Activated T-helper 1 cell treated with Interleukin-2 at 50 U/mL for 16 hours (primary cell): ENCODE results near the gene UBE2S.
"Not testable (repeated sequence)": the region's sequence is repeated elsewhere in the genome, so short reads cannot be mapped to it uniquely, and the experiment has no call there.

ENCODE experiments used
- DNase-seq: peaks from one replicate; pipeline ENCODE4 v3.0.0-alpha.2; 2020; ENCODE audit warnings: low read depth

The UBE2S gene

DNA sequence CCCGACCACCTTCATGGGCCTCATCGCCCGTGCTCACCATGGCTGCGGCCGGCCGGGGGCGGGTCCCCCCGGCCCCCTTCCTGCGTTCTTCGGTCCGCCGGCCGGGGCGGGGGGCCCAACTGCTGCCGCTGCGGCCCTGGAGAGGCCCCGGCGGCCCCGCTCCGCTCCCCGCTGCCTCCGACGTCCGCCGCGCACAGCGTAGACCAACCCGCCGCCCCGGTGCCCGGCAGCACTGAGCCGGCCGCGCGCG is at the start of gene UBE2S:
UBE2S (minus strand) TSS at position 239 of the 250 bp plus-strand sequence; CDS start at position 40, 199 bp downstream.
- not testable (repeated sequence) for DNase-seq

DNA sequence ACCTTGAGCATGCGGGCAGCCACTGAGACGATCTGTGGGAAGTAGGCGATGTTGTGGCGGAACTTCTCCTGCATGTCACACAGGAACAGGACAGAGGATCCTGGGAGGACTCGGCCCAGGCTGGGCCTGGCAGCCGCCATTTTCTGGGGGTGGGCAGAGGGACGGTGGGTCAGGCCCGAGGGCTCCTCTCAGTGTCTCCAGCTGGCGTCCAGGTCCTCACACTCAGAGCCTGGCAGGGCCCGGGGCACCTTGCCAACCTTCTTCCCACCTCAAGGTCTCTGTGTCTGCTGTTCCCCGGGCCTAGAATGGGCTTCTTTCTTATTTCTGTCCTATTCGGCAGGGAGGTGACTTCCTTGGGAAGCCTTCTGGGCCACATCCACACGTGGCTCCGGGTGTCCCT is 48.8 kb upstream of the UBE2S start:
- no peak for DNase-seq

DNA sequence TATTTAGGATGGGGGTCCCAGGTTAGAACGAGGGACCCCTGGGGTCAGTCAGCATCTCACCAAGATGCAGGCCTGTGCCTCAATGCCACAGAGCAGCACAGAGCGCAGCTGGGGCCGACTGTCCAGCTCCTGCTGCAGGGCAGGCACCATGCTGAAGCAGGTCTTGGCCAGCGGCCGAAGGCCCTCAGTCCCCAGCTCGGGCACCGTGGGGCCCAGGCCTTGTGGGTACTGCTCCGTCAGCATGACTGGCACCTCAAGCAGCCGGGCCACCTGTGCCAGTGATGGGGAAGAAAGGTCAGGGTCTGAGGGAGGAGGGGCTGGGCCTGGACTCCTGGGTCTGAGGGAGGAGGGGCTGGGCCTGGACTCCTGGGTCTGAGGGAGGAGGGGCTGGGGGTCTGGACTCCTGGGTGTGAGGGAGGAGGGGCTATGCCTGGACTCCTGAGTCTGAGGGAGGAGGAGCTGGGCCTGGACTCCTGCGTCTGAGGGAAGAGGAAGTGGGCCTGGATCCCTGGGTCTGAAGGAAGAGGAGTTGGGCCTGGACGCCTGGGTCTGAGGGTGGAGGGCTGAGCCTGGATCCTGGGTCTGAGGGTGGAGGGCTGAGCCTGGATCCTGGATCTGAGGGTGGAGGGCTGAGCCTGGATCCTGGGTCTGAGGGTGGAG is 48.1 kb upstream of the UBE2S start:
- no peak for DNase-seq

GRCh38 chr19:55454787-55455243 is 47.2 kb upstream of the UBE2S start:
- no peak for DNase-seq

DNA sequence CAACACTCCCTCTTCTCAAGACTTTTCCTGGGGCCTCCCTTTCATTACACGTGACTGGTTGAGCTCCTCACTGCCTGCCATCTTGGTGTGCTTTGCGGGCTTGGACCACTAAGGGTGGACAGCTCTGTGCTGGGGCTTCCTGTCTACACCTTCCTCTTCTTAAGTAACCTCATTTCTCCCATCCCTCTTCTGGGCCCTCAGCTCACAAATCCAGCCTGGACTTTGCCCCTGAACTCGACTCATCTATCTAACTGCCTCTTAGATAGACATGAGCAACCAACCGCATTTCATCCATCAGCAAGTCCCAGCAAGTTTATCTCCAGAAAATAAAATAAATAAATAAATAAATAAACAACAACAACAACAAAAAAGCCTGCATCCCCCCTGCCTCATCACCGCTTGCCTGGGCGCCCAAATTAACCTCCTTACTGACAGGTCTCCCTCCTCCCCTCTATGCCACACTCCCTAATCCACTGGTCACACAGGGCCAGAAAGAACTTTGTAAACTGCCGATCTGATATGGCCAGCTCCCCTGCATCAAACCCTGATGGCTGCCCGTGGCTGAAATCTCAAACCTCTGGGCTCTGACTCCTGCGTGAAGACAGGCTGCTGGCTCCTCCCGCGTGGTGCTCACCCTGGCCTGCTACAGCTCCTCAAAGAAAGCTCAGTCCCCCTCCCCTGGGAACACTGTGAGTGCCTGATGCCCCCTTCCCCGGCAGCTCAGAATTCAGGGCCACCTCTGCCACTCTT is 46.1 kb upstream of the UBE2S start:
- no peak for DNase-seq

DNA sequence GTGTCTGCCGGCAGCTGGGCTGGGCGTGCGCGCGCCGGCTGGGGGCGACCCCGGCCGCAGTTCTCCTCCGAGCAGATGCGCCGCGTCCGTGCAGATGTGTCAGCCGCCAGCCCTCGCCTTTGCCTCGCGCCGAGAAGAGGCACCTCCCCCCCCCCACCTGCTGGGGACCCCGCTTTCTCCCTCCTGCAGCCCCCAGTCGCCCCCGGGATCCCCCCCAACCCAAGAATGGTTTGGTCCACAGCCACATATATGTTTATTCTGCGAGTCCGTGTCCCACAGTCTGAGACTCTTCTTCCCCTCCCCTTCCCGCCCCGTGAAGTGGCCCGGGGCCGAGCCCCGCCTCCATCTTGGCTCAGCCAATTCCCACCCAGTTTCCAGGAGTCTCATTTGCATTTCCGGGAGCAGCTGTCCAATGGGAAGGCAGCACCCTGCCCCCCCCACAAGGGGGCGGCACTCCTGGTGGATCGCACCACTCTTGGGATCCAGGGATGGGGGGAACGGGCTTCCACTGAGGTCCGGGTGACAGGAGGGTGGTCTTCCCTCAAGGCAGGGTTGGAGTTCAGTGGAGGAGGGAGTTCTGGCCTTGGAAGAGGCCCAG is 45.3 kb upstream of the UBE2S start:
- no peak for DNase-seq

DNA sequence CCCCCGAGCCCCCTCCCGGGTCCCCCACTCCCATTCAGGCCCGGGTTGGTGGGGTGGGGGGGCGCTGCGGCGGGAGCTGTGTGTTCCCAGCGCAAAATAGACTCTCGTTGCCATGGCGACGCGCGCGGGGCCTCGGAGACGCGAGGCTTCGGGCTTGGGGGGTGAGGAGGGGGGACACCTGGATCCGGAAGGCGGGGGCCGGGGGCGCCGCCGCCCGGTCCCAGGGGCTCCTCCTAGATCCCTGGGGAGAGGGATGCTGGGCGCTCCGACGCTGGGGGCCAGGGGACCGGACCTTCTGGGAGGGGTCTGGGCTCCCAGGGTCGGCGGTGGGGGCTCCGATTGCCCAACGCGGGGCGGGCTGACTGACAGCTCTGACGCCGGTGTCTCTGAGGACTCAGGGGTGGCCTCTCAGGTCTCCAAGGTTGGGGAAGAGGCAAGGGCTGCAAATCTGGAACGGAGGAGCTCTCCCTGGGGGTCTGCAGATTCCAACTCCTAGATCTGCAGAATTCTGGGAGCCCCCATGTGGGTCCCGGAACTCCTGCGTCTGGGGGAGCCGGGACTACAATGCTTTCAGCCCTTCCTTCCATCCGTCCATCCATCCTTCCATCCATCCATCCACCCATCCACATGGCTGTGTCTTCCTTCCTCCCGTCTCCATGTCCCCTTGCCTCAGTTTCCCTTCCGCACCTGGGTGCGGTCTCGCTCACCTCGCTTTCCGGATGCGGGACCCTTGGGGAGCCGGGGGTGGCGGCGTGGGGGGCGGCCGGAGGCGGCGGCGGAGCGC is 44.6 kb upstream of the UBE2S start:
- no peak for DNase-seq

DNA sequence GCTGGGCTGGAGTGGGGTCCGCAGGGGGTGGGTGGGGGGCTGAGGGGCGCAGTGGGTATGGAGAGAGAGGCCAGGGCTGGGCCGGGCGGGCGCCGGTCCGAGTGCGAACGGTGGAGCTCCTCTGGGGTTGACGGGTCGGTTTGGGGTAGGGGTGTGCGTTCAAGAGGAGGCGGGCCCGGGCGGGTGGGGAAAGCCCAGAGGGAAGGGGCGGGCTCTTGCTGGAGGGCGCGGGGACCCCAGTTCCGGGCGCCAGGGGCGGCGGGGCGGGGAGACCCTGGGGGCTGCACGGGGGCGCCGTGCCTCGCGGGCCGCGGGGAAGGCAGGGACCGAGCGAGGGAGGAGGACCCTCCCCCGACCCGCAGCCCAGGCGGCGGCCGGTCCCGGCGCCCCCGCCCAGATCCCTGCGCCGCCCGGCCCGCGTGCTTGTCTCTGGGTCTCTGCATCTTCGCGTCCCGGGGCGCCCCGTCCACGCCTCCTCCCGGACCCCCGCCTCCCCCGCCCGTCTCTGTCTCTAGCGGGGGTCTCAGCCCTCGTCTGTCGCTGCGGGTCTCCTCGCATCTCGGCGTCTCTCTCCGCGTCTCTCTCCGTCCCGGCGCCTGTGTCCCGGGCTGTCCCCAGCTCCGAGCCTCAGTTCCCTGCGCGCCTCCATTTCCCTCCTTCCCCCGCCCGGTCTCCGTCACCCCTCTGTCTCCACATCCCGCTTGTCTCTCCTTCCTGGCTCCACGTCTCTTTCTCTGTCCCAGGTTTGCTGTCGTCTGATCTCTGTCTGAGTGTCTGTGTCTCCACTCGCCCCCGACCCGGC is 43.8 kb upstream of the UBE2S start:
- no peak for DNase-seq

GRCh38 chr19:55449469-55449868 is 41.9 kb upstream of the UBE2S start:
- no peak for DNase-seq

DNA sequence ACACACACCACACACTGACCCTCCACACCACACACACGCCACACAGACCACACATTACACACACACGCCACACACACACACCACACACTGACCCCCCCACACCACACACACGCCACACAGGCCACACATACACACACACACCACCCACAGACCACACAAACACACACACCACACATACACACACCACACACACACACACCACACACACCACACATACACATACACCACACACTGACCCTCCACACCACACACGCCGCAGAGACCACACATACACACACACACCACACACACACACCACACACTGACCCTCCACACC is 40.5 kb upstream of the UBE2S start:
- not testable (repeated sequence) for DNase-seq

- DNase-seq = no peak
These were observed 40.0 kb upstream of the UBE2S start for GRCh38 chr19:55447421-55448174.

DNA sequence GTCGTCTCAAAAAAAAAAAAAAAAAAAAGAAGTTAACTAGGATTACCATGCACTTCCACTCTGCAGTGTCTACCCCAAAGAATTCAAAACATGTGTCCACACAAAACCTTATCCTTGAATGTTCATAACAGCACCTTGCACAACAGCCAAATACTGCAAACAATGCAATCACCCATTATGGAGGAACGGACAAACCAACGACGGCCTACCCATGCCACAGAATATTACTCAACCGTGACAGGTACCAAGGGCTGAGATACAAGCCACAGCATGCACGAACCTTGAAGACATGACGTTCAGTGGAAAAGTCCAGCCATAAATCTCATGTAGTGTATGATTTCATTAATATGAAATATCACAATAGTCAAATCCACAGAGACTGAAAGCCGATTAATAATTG is 38.5 kb upstream of the UBE2S start:
- DNase-seq = no peak

DNA sequence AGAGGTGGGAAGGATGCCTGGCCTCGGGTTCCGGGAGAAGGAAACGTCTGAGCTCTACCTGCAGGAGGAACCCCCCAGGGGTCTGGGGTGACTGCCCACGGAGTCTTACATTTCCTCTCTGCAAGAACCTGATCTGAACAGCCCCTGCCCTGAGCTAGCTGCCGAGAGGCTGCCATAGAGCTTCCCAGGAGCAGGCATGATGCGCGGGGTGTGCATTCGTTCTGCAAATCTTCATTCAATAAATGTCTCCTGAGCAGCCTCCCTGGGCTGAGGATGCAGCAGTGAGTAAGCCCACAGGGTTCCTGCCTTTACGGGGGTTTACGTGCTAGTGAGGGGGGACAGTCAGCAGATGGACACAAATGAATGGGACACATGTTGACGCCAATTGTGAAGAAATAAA is 37.1 kb upstream of the UBE2S start:
- no peak for DNase-seq

- DNase-seq = no peak
These were observed 36.4 kb upstream of the UBE2S start for GRCh38 chr19:55443824-55444480.

GRCh38 chr19:55443045-55443823 is 35.6 kb upstream of the UBE2S start, which contains the start of gene SHISA7:
Gene SHISA7 (minus strand): TSS chr19:55443300. CDS start chr19:55442863, 437 bp downstream.
- no peak for DNase-seq

- DNase-seq = no peak
These were observed 34.9 kb upstream of the UBE2S start for GRCh38 chr19:55442372-55442961.

DNA sequence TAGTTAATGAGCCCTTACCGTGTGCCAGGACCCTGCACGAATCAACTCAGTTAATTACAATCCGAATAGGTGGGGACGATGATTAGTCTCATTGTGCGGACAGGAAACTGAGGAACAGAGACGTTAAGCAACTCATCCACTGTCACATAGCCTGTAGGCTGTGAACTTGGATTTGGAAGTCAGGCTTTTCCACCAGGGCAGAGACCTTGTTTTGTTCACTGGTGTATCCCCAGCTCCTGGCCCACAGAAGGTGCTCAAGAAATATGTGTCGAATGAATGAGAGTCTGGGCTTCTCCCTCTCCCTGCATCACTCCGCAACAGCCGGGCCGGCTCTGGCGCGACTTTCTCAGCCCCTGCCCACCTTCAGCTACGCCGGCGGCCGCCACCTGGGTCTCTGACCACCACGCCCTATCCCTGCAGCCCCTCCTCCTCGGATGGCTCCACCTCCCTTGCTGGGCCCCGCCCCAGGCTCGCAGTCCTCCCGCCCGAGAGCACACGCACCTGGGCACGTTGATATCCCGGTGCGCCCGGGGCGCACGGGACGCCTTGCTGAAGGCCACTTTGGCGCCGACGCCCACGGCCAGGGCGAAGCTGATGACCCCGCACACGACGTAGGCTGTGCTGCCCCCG is 34.2 kb upstream of the UBE2S start:
- no peak for DNase-seq

DNA sequence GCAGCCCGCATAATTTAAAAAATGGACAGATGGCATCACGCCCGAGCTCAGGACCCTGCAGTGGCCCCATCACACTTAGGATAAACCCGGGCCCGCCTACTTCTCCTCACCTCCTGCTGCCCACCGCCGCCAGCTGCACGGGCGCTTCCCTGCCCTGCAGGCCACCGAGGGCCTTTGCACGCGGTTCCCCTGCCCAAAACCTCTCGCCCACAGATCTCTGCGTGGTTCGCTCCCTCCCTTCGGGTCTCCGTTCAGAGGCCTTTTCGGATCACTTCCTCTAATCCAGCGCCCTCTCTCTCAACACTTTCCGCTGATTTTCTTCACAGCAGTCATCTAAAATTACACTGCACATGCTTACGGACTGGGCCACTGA is 33.7 kb upstream of the UBE2S start:
- DNase-seq = no peak
